SK-N-MC (cell line): ENCODE data around the gene NETO2.

Experiments used
- EZH2 ChIP-seq: fragments of 200-600 bp; sonication (generic); IDR thresholded peaks from one replicate; pipeline ENCODE4 v1.6.1; 2017; ENCODE audit warnings: antibody characterized with exemption
- FOXP2 ChIP-seq: optimal IDR thresholded peaks from 2 replicates; pipeline ENCODE3; 2011; ENCODE audit warnings: mild to moderate bottlenecking, moderate library complexity; ENCODE audit not compliant: insufficient read depth; ENCODE audit errors: extremely low read length, control extremely low read depth
- POLR2AphosphoS5 ChIP-seq: IDR thresholded peaks from 2 replicates; pipeline ENCODE4 v1.6.1; 2012; ENCODE audit warnings: mild to moderate bottlenecking, low read depth, low read length, borderline replicate concordance

DNA sequence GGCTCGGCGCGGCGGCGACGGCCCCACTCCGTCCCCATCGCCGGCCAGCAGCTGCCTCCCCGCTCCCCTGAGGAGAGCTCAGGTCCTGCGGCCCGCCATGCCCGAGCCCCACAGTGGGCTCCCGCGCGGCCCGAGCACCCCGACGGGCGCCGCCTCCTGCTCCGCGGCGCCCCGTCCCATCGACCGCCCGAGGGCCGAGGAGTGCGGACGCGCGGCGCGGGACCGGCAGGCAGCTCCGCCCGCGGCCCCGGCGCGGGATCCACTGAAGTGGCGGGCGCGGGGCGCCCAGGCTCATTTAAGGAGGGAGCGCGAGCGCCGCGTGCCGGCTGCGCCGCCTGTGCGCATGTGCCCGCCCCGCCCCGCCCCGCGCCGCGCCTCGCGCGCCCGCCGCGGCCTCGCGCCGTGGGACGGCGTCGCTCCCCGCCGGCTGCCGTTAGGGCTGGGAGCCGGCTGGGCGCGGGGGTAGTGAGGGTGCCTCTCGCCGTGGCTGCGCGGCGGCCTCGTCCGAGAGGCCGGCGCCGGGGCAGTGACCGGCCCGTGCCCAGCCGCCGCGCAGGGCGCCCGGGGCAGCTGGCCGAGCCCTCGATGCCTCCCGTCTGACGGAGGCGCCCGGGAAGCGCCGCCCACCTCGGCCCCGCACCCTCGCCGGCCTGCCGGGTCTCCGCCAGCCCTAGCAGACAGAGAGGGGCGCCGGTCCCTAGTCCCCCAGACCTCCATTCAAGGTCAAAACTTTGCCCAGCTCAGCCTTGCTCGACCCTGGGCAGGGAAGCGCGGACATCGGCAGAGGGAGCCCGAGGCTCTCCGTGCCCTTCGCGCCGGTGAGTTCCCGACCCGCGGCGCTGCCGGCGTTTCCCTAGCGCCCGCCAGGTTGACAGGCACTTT lies at the start of gene NETO2:
- TF ChIP-seq POLR2AphosphoS5, result no peak
- TF ChIP-seq EZH2, result no peak
- no peak for TF ChIP-seq FOXP2
